GM21526 (cell line): ENCODE data around the gene CAMK2B.
"Not testable (repeated sequence)": the region's sequence is repeated elsewhere in the genome, so short reads cannot be mapped to it uniquely, and the experiment has no call there.

ENCODE experiments used
- ATAC-seq: cut with Tn5 transposase; IDR thresholded peaks from one replicate; pipeline ENCODE4 v1.9.1; 2021; ENCODE audit warnings: moderate library complexity; ENCODE audit not compliant: unreplicated experiment, low FRiP score

CAMK2B gene

DNA sequence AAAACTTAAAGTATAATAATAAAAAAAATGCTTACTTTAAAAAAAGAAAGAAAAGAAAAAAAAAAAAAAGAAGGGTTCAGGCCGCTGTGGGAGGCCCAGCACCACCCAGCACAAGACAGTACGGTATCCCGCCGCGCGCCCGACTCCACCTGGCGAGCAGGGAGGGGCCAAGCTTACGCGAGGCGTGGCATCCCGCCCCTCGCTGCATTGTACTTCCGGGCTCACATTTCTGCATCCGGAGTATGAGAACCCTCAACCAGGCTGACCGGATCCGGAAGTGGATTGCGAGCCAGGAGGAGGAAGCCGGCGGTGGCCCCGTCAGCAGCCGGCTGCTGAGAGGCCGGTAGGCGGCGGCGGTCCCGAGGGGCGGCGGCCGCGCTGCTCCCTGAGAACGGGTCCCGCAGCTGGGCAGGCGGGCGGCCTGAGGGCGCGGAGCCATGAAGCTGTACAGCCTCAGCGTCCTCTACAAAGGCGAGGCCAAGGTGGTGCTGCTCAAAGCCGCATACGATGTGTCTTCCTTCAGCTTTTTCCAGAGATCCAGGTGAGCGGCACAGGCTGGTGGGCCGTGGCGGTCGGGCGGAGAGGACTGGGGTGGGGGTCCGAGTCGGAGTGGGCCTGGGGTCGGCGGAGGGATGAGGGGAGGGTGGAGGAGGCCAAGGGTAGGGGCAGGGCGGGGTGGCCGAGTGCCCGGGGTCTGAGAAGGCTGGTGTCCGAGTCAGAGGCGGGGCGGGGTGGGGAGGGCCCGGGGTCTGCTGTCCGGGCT, 124.5 kb downstream of the CAMK2B start, which contains the start of gene YKT6:
YKT6 (plus strand) TSS at position 280 of the 763 bp plus-strand sequence; CDS start at position 438, 158 bp downstream.
- ATAC-seq: peak; percentile 98

- not testable (repeated sequence) for ATAC-seq
Measured at GRCh38 chr7:44200163-44200562, 125.2 kb downstream of the CAMK2B start.

GRCh38 chr7:44197474-44197873, 127.9 kb downstream of the CAMK2B start:
- ATAC-seq: no peak

GRCh38 chr7:44196450-44196872, 128.9 kb downstream of the CAMK2B start:
- no peak for ATAC-seq

DNA sequence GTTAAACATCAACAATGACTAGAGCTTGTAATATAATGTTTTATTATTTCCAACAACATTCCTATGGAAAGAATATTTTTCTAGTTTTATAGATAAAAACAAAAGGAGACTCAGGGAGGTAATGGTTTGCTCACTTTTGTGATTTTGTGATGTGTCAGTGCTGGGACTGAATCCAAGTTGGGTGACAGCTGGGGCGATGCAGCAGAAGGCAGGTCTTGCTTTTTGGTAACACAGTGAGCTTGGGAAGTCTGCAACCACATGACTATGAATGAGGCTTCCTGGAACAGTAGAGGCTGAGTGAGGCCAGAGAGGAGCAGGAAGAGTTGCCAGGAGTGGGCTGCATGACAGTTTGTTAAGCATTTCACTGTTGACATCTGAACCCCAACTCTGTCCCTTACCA, 129.5 kb downstream of the CAMK2B start:
- no peak for ATAC-seq

GRCh38 chr7:44194562-44195145, 130.7 kb downstream of the CAMK2B start:
- ATAC-seq: no peak

DNA sequence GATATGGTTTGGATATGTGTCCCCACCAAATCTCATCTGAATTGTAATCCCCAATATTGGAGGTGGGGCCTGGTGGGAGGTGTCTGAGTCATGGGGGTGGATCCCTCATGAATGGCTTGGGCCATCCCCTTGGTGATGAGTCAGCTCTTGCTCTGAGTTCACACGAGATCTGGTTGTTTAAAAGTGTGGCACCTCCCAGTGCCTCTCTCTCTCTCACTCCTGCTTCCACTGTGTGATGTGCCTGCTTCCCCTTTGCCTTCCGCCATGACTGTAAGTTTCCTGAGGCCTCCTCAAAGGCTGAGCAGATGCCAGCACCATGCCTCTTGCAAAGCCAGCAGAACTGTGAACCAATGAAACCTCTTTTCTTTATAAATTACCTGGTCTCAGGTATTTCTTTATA, 131.3 kb downstream of the CAMK2B start:
- ATAC-seq: no peak

DNA sequence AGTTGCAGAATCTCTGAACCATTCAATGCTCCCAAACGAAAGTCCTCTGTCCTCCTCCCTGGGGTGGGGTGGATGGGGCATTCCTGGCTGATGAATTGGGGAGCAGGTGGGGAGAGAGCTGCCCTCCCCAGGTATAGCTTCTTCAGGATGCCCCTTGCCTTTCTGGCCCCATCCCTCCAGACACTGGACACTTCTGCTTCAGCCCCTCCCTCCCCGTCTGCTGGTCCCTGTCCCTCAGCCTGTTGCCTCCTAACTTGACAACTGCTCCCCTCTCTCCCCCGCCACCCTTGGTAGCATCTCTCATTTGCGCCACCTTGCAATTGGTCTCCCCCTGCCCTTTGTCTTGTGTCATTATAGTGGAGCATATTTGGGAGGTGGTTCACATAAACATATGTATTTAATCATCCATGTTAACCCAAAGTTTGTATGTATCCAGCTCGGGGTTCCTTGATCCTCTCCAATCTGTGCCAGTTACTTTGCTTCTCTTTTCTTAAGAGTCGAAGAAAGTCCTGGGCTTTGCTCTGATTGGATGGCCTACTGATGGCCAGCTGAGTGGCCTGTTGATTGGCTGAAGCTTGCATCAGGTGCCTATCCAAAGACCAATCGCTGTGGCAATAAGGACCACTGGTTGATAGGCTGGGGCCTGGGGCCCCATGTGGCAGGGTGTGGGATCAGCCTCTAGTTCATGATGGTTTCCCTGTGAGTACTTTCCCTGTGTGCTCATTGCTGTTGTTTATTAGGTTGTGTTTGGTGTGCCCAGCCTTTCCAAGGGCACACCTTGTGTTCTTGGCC, 132.2 kb downstream of the CAMK2B start:
- ATAC-seq: no peak

GRCh38 chr7:44191171-44191570, 134.2 kb downstream of the CAMK2B start:
- no peak for ATAC-seq

GRCh38 chr7:44189993-44190872, 135.2 kb downstream of the CAMK2B start:
- ATAC-seq: no peak

- no peak for ATAC-seq
Measured at GRCh38 chr7:44189286-44189992, 136.0 kb downstream of the CAMK2B start, which contains the start of gene GCK. Gene GCK, minus strand, starts transcription at chr7:44189439. Its CDS starts 486 bp downstream, at chr7:44188953.

- no peak for ATAC-seq
Measured at GRCh38 chr7:44188480-44189225, 136.7 kb downstream of the CAMK2B start.

DNA sequence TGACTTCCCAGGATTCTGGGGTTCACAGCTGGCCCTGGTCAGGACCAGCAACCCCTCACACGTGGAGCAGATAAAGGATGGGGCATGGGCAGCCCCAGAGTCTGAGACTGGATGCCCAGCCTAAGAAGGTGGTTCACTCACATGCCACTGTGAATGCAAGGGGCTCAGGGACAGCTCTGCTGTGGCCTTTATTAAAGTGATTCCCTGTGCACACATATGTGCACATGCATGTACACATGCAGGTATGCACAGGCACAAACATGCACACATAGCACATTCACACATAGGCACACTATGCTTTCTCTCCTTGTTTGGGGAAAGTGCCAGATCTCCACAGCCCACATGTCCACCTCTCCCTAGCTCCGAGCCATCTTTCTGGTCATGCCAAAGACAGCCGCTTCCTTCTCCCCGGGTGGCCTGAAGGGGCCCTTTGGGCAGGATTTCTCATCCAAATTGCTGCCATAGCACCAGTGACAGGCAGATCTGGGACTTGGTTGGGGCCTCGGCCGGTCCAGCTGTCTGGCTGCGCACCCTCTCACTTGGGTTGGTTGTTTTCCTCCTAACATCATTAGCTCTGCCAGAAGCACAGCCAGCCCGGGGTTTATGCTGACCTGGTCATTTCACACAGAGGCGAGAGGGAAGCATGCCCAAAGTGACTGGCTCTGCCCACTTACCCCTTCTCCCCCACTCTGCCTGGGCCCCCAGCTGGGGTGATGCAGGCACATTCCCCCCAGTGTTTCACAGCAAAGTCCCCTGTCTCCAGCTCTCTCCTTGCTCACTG, 137.6 kb downstream of the CAMK2B start:
- no peak for ATAC-seq

DNA sequence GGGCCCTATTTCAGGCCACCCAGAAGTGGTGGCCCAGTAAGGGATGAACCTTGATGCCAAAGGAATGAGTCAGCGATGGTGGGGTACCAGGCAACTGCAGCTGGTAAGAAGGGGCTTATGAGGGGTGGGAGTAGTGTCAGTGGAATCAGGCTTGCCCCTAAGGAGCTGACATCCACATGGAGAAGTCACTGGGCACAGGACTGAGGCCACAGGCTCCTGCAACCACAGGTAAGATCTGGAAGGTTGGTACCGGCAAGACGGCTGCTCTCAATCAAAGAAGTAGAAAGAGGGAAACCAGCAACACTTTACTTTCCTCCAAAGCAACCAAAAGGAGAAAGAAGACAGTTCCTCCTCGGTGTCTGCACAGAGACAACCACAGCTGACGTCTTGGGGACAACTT, 138.7 kb downstream of the CAMK2B start:
- ATAC-seq: no peak

DNA sequence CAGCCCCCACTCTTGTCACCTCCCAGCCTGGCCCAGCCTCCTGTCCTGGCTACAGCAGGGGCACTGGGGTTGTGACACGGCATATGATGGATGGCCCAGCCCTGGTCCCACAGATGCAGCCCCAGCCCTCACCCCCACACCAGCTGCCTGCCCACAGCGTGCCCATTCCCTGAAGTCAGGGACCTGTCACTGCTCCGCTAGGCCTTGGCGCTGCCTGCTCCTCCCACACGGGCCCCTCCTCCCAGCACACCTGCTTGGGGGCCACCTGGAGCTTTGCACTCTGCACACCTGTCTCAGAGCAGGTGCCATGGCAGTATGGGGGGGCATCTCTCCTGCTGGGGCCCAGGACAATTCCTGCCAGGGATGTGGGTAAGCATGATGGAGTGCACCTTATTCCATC, 139.7 kb downstream of the CAMK2B start:
- no peak for ATAC-seq

- no peak for ATAC-seq
Measured at GRCh38 chr7:44184873-44185446, 140.4 kb downstream of the CAMK2B start.

DNA sequence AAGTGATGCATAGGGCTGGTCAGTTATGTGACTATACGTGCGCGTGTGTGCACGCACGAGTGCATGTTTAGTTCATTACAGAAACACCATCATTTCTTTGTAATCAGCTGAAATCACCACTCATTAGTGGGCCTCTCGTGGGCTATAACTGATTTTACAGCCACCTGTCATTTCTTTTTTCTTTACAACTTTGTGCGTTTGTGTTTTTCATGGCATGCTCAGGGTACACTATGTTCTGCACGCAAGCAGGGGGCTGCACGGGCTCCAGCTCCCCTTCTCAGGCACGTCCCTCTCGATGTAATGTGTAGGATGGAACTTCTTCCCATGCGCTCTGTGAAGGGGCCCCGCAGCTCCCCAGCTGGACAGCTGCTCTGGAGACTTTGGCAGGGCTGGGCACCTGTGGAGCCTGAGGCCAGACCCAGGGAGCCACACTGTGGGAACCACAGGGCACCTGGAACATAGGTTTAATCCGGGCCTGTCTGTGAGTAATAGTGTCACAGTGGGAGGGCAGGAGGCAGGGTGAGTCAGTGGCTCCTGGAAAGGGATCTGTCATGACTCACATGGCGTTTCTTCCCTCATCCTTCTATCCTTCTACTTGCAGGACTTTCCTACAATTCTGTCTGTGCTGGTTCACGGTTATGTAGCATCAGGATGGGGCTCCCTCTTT, 141.1 kb downstream of the CAMK2B start:
- no peak for ATAC-seq
